GM23338 (cell line): ENCODE results near the gene MAP2K5. TPM values are rescaled to one million over a fixed set of nuclear protein-coding genes. Genes with fewer than 3 reads are reported as not detected.

ENCODE experiments used
- ATAC-seq: fragments of 200-7000 bp; cut with Tn5 transposase; 3 replicates; pipeline ENCODE4 v1.9.1; 2020
- DNase-seq: peaks from one replicate; pipeline ENCODE4 v3.0.0-alpha.2; 2015; ENCODE audit warnings: low spot score
- H2AFZ ChIP-seq: fragments of 200-600 bp; sonication (generic); 2 replicates; pipeline ENCODE4 v1.8.0; 2016; ENCODE audit warnings: antibody characterized with exemption, mild to moderate bottlenecking, moderate library complexity
- H3F3A ChIP-seq: fragments of 200-600 bp; sonication (generic); replicated peaks from 2 replicates; pipeline ENCODE4 v1.8.0; 2017; ENCODE audit warnings: antibody characterized with exemption, mixed run types, low read depth
- H3K27ac ChIP-seq: fragments of 200-600 bp; sonication (generic); 2 replicates; pipeline ENCODE4 v1.6.1; 2016; ENCODE audit warnings: low read depth
- H3K27me3 ChIP-seq: fragments of 200-600 bp; sonication (generic); 2 replicates; pipeline ENCODE4 v1.8.0; 2016; ENCODE audit warnings: mild to moderate bottlenecking, mixed run types, moderate library complexity; ENCODE audit not compliant: insufficient read depth
- H3K36me3 ChIP-seq: fragments of 200-600 bp; sonication (generic); 2 replicates; pipeline ENCODE4 v1.8.0; 2016; ENCODE audit warnings: mild to moderate bottlenecking; ENCODE audit not compliant: insufficient read depth
- H3K4me1 ChIP-seq: fragments of 200-600 bp; sonication (generic); 2 replicates; pipeline ENCODE4 v1.8.0; 2016; ENCODE audit warnings: mild to moderate bottlenecking, moderate library complexity; ENCODE audit not compliant: insufficient read depth
- H3K4me2 ChIP-seq: fragments of 200-600 bp; sonication (generic); 2 replicates; pipeline ENCODE4 v1.7.1; 2017; ENCODE audit warnings: mixed run types
- H3K4me3 ChIP-seq: fragments of 200-600 bp; sonication (generic); 2 replicates; pipeline ENCODE4 v1.6.1; 2016; ENCODE audit warnings: mixed run types
- H3K79me2 ChIP-seq: fragments of 200-600 bp; sonication (generic); replicated peaks from 2 replicates; pipeline ENCODE4 v1.8.0; 2017; ENCODE audit warnings: mild to moderate bottlenecking; ENCODE audit not compliant: insufficient read depth
- H3K9me2 ChIP-seq: fragments of 200-600 bp; sonication (generic); 2 replicates; pipeline ENCODE4 v1.8.0; 2017; ENCODE audit not compliant: insufficient read depth
- H4K20me1 ChIP-seq: fragments of 200-600 bp; sonication (generic); replicated peaks from 2 replicates; pipeline ENCODE4 v1.8.0; 2017; ENCODE audit warnings: mild to moderate bottlenecking; ENCODE audit not compliant: insufficient read depth
- H3K27ac Mint-ChIP-seq: 2 replicates; pipeline ENCODE4 v1.8.0; 2020; ENCODE audit warnings: inconsistent platforms, mild to moderate bottlenecking, moderate library complexity, mixed read lengths
- H3K27me3 Mint-ChIP-seq: 3 replicates; pipeline ENCODE4 v1.8.0; 2022; ENCODE audit warnings: low read depth, mild to moderate bottlenecking, moderate library complexity, mixed read lengths, inconsistent platforms; ENCODE audit not compliant: insufficient read depth, poor library complexity
- H3K36me3 Mint-ChIP-seq: 3 replicates; pipeline ENCODE4 v1.8.0; 2021; ENCODE audit warnings: low read depth, mild to moderate bottlenecking, inconsistent platforms, moderate library complexity, mixed read lengths
- H3K4me1 Mint-ChIP-seq: 3 replicates; pipeline ENCODE4 v1.8.0; 2020; ENCODE audit warnings: mild to moderate bottlenecking, inconsistent platforms, mixed read lengths
- H3K4me3 Mint-ChIP-seq: 3 replicates; pipeline ENCODE4 v1.8.0; 2021; ENCODE audit warnings: moderate library complexity, mild to moderate bottlenecking, inconsistent platforms, mixed read lengths
- H3K9me3 Mint-ChIP-seq: 3 replicates; pipeline ENCODE4 v1.8.0; 2020; ENCODE audit warnings: moderate library complexity, mild to moderate bottlenecking, inconsistent platforms, mixed read lengths
- CREB1 ChIP-seq: fragments of 250-450 bp; sonication (Bioruptor Pico); IDR thresholded peaks from 2 replicates; pipeline ENCODE4 v1.5.0; 2020; ENCODE audit warnings: low read depth, mild to moderate bottlenecking, moderate library complexity
- CTCF ChIP-seq, 2 experiments: fragments of 200-600 bp in 1 of 2; sonication (generic) in 1 of 2; conservative IDR thresholded peaks; 2 replicates each; pipeline versions ENCODE4 v1.5.1 to v1.6.1; 2016 to 2017; ENCODE audit warnings: antibody characterized with exemption in 2 of 2, low read depth in 2 of 2, mild to moderate bottlenecking in 2 of 2, moderate library complexity in 1 of 2
- EZH2 ChIP-seq: fragments of 200-600 bp; sonication (generic); IDR thresholded peaks from one replicate; pipeline ENCODE4 v1.8.0; 2017; ENCODE audit warnings: antibody characterized with exemption, mild to moderate bottlenecking, low read depth; ENCODE audit not compliant: unreplicated experiment
- EZH2phosphoT487 ChIP-seq: fragments of 200-600 bp; sonication (generic); IDR thresholded peaks from one replicate; pipeline ENCODE4 v1.8.1; 2018; ENCODE audit warnings: antibody characterized with exemption; ENCODE audit not compliant: unreplicated experiment
- JUNB ChIP-seq: IDR thresholded peaks from one replicate; pipeline ENCODE4 v1.6.1; 2016; ENCODE audit warnings: antibody characterized with exemption; ENCODE audit not compliant: unreplicated experiment
- NANOG ChIP-seq: IDR thresholded peaks from 2 replicates; pipeline ENCODE4 v1.6.1; 2016; ENCODE audit warnings: antibody characterized with exemption, borderline replicate concordance
- POLR2AphosphoS5 ChIP-seq: IDR thresholded peaks from 2 replicates; pipeline ENCODE4 v1.6.1; 2016; ENCODE audit warnings: antibody characterized with exemption, low read depth
- STAT1 ChIP-seq: IDR thresholded peaks from one replicate; pipeline ENCODE4 v1.6.1; 2016; ENCODE audit warnings: antibody characterized with exemption; ENCODE audit not compliant: unreplicated experiment
- ZNF114 ChIP-seq: fragments of 250-450 bp; sonication (Bioruptor Pico); IDR thresholded peaks from 2 replicates; pipeline ENCODE4 v1.5.0; 2020; ENCODE audit warnings: mild to moderate bottlenecking, moderate library complexity
- ZNF331 ChIP-seq: fragments of 250-450 bp; sonication (Bioruptor Pico); IDR thresholded peaks from 2 replicates; pipeline ENCODE4 v1.5.0; 2020; ENCODE audit warnings: low read depth, mild to moderate bottlenecking, moderate library complexity
- ZNF462 ChIP-seq: fragments of 250-450 bp; sonication (Bioruptor Pico); IDR thresholded peaks from 2 replicates; pipeline ENCODE4 v1.5.0; 2020; ENCODE audit warnings: mild to moderate bottlenecking, moderate library complexity
- polyA plus RNA-seq: library from polyadenylated mRNA; unstranded; fragments of >200 nt; fragmentation: Nextera tagmentation; extraction: Ambion mirVana; gene quantifications from 2 replicates; pipeline ENCODE4 v1.2.1, GENCODE V29; 2016
- total RNA-seq: library from RNA; depleted of rRNA; stranded (reverse); fragments of >200 nt; shearing (Covaris generic); gene quantifications from 2 replicates; pipeline ENCODE4 v1.2.3, GENCODE V29; 2014
- TF ChIP-seq, protein P1 (sequence below): IDR thresholded peaks from 2 replicates; pipeline ENCODE4 v1.6.1; 2016; ENCODE audit warnings: antibody characterized with exemption
- TF ChIP-seq, protein P2 (sequence below): IDR thresholded peaks from one replicate; pipeline ENCODE4 v1.6.1; 2018; ENCODE audit warnings: antibody characterized with exemption; ENCODE audit not compliant: unreplicated experiment

Gene MAP2K5
- total and polyA plus RNA-seq, 2 experiments from 2014 or later: 6.5 to 13.6 TPM

DNA sequence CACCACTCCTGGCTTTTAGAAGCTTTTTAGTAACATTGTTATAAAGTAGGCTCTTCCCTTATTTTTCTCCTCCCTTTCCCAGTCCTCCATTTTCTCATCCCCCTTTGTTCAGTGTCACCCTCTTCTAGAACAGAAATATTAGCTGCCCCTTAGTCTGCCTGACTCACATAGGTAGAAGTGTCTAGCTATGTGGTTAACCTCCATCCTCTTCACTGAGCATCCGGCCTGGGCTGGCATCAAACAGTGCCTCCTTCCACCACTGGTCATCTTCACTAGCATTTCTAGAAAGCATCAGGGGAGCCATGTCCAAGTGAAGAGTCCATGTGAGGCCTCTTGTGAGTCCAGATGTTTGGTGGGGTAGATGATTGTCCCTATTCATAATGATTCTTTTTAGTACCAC, 212.8 kb downstream of the MAP2K5 start:
- no peaks in the 10 kb centered on the region for H3K79me2 ChIP-seq
- no peak overlapping the region for H3K4me3 Mint-ChIP-seq
- H3K27me3 Mint-ChIP-seq: peaks cover 5% of the 10 kb centered on the region
- no peak overlapping the region for H2AFZ ChIP-seq
- no peaks in the 10 kb centered on the region for H3K27me3 ChIP-seq
- H3K4me2 ChIP-seq: no peak overlapping the region
- no peak overlapping the region for H3K27ac ChIP-seq
- H3K9me2 ChIP-seq: no peaks in the 10 kb centered on the region; the same call in 1 of the 2 replicates
- ATAC-seq: no peak
- no peak overlapping the region for H3K4me3 ChIP-seq
- H3K36me3 ChIP-seq: no peaks in the 10 kb centered on the region
- TF ChIP-seq ZNF331: no peak
- TF ChIP-seq STAT1: no peak
- no peak for TF ChIP-seq EZH2
- no peak for TF ChIP-seq JUNB
- TF ChIP-seq, protein P1, sequence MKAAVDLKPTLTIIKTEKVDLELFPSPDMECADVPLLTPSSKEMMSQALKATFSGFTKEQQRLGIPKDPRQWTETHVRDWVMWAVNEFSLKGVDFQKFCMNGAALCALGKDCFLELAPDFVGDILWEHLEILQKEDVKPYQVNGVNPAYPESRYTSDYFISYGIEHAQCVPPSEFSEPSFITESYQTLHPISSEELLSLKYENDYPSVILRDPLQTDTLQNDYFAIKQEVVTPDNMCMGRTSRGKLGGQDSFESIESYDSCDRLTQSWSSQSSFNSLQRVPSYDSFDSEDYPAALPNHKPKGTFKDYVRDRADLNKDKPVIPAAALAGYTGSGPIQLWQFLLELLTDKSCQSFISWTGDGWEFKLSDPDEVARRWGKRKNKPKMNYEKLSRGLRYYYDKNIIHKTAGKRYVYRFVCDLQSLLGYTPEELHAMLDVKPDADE: no peak
- no peak for TF ChIP-seq ZNF114 (CRISPR knock-in tag)
- TF ChIP-seq, protein P2, sequence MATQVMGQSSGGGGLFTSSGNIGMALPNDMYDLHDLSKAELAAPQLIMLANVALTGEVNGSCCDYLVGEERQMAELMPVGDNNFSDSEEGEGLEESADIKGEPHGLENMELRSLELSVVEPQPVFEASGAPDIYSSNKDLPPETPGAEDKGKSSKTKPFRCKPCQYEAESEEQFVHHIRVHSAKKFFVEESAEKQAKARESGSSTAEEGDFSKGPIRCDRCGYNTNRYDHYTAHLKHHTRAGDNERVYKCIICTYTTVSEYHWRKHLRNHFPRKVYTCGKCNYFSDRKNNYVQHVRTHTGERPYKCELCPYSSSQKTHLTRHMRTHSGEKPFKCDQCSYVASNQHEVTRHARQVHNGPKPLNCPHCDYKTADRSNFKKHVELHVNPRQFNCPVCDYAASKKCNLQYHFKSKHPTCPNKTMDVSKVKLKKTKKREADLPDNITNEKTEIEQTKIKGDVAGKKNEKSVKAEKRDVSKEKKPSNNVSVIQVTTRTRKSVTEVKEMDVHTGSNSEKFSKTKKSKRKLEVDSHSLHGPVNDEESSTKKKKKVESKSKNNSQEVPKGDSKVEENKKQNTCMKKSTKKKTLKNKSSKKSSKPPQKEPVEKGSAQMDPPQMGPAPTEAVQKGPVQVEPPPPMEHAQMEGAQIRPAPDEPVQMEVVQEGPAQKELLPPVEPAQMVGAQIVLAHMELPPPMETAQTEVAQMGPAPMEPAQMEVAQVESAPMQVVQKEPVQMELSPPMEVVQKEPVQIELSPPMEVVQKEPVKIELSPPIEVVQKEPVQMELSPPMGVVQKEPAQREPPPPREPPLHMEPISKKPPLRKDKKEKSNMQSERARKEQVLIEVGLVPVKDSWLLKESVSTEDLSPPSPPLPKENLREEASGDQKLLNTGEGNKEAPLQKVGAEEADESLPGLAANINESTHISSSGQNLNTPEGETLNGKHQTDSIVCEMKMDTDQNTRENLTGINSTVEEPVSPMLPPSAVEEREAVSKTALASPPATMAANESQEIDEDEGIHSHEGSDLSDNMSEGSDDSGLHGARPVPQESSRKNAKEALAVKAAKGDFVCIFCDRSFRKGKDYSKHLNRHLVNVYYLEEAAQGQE: no peak
- TF ChIP-seq CTCF (conservative IDR thresholded peaks at IDR 0.05; ENCODE audit: low read depth in 2 of 2): no peak
- no peak for TF ChIP-seq EZH2phosphoT487
- TF ChIP-seq POLR2AphosphoS5: no peak
- TF ChIP-seq CREB1 (CRISPR knock-in tag): no peak
- no peak for TF ChIP-seq ZNF462 (CRISPR knock-in tag)
- no peak for TF ChIP-seq NANOG
- peaks cover 11% of the 10 kb centered on the region for H3K4me1 Mint-ChIP-seq
- H3K4me1 ChIP-seq: peaks cover 4% of the 10 kb centered on the region
- H3K9me3 Mint-ChIP-seq: no peaks in the 10 kb centered on the region
- H3K36me3 Mint-ChIP-seq: no peaks in the 10 kb centered on the region
- no peaks in the 10 kb centered on the region for H3F3A ChIP-seq
- H4K20me1 ChIP-seq: no peaks in the 10 kb centered on the region
- no peak overlapping the region for H3K27ac Mint-ChIP-seq
- DNase-seq: no peak
